H1 (cell line): ENCODE measurements around the gene CAPZA3.

Source experiments
- BRCA1 ChIP-seq: IDR thresholded peaks from 2 replicates; pipeline ENCODE4 v1.6.1; 2012; ENCODE audit warnings: low read depth, low read length, improper control_type of control experiment
- CEBPB ChIP-seq: IDR thresholded peaks from 2 replicates; pipeline ENCODE4 v1.6.1; 2012; ENCODE audit warnings: low read depth, low read length
- CREB1 ChIP-seq: IDR thresholded peaks from 2 replicates; pipeline ENCODE4 v1.6.1; 2012; ENCODE audit warnings: inconsistent platforms
- EZH2 ChIP-seq: fragments of 200-600 bp; sonication (generic); IDR thresholded peaks from 2 replicates; pipeline ENCODE4 v1.7.1; 2012; ENCODE audit warnings: low read depth, mild to moderate bottlenecking, moderate library complexity, low read length, inconsistent platforms; ENCODE audit not compliant: severe bottlenecking
- GTF2F1 ChIP-seq: IDR thresholded peaks from 2 replicates; pipeline ENCODE4 v1.6.1; 2012; ENCODE audit warnings: low read depth, low read length, improper control_type of control experiment, borderline replicate concordance
- POLR2A ChIP-seq, 2 experiments: IDR thresholded peaks; 1 replicate in 1 of 2; 2 replicates in 1 of 2; pipeline ENCODE4 v1.6.1; 2011; ENCODE audit warnings: low read depth in 2 of 2, low read length in 2 of 2, mild to moderate bottlenecking in 2 of 2; ENCODE audit errors: control extremely low read depth in 1 of 2
- POLR2AphosphoS5 ChIP-seq: IDR thresholded peaks from 2 replicates; pipeline ENCODE4 v1.6.1; 2011; ENCODE audit warnings: low read depth, low read length
- RAD21 ChIP-seq, 2 experiments: IDR thresholded peaks in 1 of 2; conservative IDR thresholded peaks in 1 of 2; 2 replicates each; pipeline ENCODE4 v1.6.1; 2011; ENCODE audit warnings: low read depth in 2 of 2, low read length in 2 of 2, improper control_type of control experiment in 1 of 2, inconsistent platforms in 1 of 2, mild to moderate bottlenecking in 1 of 2, moderate library complexity in 1 of 2
- RFX5 ChIP-seq: IDR thresholded peaks from 2 replicates; pipeline ENCODE4 v1.6.1; 2011; ENCODE audit warnings: low read depth, low read length, improper control_type of control experiment, borderline replicate concordance
- SUZ12 ChIP-seq: fragments of 200-600 bp; sonication (generic); IDR thresholded peaks from 2 replicates; pipeline ENCODE4 v1.6.1; 2012; ENCODE audit warnings: mild to moderate bottlenecking, inconsistent platforms, low read length, moderate library complexity, mixed read lengths
- TAF7 ChIP-seq: optimal IDR thresholded peaks from 2 replicates; pipeline ENCODE3; 2011; ENCODE audit warnings: low read depth, mild to moderate bottlenecking, inconsistent platforms, low read length, moderate library complexity, borderline replicate concordance
- TF ChIP-seq, protein P1 (sequence below), 3 experiments: IDR thresholded peaks; 1 replicate in 2 of 3; 2 replicates in 1 of 3; pipeline versions ENCODE4 v1.5.1 to v1.6.1; 2011; ENCODE audit warnings: low read length in 3 of 3, mild to moderate bottlenecking in 3 of 3, inconsistent platforms in 2 of 3, low read depth in 1 of 3, moderate library complexity in 1 of 3; ENCODE audit not compliant: insufficient read depth in 1 of 3; ENCODE audit errors: control extremely low read depth in 1 of 3
- TF ChIP-seq, protein P2 (sequence below): IDR thresholded peaks from 2 replicates; pipeline ENCODE4 v1.6.1; 2012; ENCODE audit warnings: inconsistent platforms

DNA sequence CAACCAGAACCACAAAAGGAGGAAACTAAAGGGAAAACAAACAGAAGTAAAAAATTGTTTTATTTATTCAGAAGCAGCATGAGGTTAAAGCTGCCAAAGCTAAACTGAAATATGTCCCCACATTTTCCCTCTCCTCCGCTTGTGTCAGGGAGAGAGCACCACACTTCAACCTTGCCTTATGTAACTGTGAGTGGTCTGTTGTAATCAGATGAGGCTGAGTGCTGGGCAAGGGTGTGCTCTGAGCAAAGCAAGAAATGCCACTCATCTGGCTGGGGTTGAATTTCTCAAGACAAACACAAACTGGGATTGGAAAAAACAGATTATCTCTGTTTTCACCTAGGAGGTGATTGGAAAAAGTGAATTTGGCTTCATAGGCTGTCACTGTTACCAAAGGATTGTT is 12.2 kb downstream of the CAPZA3 start:
- no peak for TF ChIP-seq EZH2
- TF ChIP-seq, protein P1, sequence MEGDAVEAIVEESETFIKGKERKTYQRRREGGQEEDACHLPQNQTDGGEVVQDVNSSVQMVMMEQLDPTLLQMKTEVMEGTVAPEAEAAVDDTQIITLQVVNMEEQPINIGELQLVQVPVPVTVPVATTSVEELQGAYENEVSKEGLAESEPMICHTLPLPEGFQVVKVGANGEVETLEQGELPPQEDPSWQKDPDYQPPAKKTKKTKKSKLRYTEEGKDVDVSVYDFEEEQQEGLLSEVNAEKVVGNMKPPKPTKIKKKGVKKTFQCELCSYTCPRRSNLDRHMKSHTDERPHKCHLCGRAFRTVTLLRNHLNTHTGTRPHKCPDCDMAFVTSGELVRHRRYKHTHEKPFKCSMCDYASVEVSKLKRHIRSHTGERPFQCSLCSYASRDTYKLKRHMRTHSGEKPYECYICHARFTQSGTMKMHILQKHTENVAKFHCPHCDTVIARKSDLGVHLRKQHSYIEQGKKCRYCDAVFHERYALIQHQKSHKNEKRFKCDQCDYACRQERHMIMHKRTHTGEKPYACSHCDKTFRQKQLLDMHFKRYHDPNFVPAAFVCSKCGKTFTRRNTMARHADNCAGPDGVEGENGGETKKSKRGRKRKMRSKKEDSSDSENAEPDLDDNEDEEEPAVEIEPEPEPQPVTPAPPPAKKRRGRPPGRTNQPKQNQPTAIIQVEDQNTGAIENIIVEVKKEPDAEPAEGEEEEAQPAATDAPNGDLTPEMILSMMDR (IDR thresholded peaks at IDR 0.05; ENCODE audit: control extremely low read depth in 1 of 3, insufficient read depth in 1 of 3, low read depth in 1 of 3, low read length in 3 of 3), result no peak
- no peak for TF ChIP-seq POLR2A (IDR thresholded peaks at IDR 0.05; ENCODE audit: control extremely low read depth in 1 of 2, low read depth in 2 of 2, low read length in 2 of 2)
- TF ChIP-seq RFX5, result no peak
- TF ChIP-seq GTF2F1, result no peak
- TF ChIP-seq CEBPB, result no peak
- no peak for TF ChIP-seq POLR2AphosphoS5
- TF ChIP-seq BRCA1, result no peak
- TF ChIP-seq, protein P2, sequence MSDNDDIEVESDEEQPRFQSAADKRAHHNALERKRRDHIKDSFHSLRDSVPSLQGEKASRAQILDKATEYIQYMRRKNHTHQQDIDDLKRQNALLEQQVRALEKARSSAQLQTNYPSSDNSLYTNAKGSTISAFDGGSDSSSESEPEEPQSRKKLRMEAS, result no peak
- TF ChIP-seq TAF7, result no peak
- no peak for TF ChIP-seq RAD21 (IDR thresholded peaks at IDR 0.05 in 1 of 2, conservative IDR thresholded peaks at IDR 0.05 in 1 of 2; ENCODE audit: low read depth in 2 of 2, low read length in 2 of 2)
- TF ChIP-seq CREB1, result no peak
- TF ChIP-seq SUZ12, result no peak
